ENCODE measurements around the gene LATS2.
"Not testable (repeated sequence)": the region's sequence is repeated elsewhere in the genome, so short reads cannot be mapped to it uniquely, and the experiment has no call there.

The LATS2 gene

DNA sequence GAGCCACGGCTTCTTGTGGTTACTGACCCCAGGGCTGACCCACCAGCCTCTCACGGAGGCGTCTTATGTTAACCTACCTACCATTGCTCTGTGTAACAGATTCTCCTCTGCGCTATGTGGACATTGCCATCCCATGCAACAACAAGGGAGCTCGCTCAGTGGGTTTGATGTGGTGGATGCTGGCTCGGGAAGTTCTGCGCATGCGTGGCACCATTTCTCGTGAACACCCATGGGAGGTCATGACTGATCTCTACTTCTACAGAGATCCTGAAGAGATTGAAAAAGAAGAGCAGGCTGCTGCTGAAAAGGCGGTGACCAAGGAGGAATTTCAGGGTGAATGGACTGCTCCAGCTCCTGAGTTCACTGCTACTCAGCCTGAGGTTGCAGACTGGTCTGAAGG, 99.7 kb downstream of the LATS2 start:
- H3K4me3 ChIP-seq (ENCODE audit: low read depth, low read length): not testable (repeated sequence)

DNA sequence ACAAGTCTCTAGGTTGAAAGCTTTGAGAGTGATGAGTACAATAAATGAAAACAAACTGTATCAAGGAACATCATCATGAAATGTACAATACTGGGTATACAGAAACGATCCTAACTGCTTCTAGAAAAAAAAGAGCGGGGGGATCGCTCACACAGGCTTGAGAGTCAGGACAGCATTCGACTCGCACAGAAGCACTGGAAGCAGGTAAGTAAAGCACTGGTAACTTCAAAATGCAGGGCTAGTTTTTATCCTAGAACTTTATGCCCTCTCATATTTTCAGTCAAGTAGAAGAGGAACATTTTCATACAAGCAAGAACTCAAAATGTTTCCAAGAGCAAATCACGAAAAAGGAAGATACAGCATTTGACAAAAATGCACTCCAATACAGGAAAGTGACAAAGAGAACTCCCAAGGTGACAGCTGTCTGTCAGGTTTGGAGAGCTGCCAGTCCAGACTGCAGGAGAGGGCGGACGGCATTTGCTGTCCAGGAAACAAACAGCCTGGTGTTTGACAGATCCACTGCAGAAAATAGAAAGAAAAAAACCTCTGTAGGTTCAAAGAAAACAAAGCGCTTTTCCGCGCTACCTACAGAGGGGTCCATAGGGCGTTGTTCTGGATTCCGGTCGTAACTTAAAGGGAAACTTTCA, 100.6 kb downstream of the LATS2 start:
- CTCF ChIA-PET: interaction anchor here (0.6 kb wide), 1 partner anchor 770 kb away, joined by 4 read pairs; no protein-coding TSS in a partner anchor

More for the DNA sequence above, 99.7 kb downstream of the LATS2 start:
- POLR2A ChIA-PET; H3K27ac ChIP-seq (ENCODE audit: extremely low read depth, low read depth, low read length); H3K9me3 ChIP-seq (ENCODE audit: control insufficient read depth, insufficient read depth, low read depth, low read length); CTCF ChIA-PET; H3K4me1 ChIP-seq (ENCODE audit: control insufficient read depth, insufficient read depth, low read length); H3K36me3 ChIP-seq (ENCODE audit: control insufficient read depth in 2 of 2, insufficient read depth in 1 of 2, low read length in 2 of 2): not testable (repeated sequence)

DNA sequence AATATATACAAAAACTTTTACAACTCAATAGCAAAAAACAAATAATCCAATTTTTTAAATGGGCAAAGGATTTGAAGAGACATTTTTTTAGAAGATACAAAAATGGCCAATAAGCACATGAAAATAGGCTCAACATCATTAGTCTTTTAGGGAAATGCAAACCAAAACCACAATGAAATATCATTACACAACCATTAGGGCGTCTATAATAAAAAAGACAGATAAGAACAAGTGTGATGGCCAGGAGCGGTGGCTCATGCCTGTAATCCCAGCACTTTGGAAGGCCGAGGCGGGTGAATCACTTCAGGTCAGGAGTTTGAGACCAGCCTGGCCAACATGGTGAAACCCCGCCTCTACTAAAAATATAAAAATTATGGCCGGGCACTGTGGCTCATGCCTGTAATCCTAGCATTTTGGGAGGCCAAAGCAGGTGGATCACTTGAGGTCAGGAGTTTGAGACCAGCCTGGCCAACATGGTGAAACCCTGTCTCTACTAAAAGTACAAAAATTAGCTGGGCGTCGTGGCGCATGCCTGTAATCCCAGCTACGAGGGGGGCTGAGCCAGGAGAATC, 104.3 kb downstream of the LATS2 start:
- H3K27ac ChIP-seq (ENCODE audit: extremely low read depth, low read depth, low read length); H3K36me3 ChIP-seq (ENCODE audit: control insufficient read depth in 2 of 2, insufficient read depth in 1 of 2, low read length in 2 of 2); CTCF ChIA-PET; H3K4me1 ChIP-seq (ENCODE audit: control insufficient read depth, insufficient read depth, low read length); H3K4me3 ChIP-seq (ENCODE audit: low read depth, low read length); H3K9me3 ChIP-seq (ENCODE audit: control insufficient read depth, insufficient read depth, low read depth, low read length): not testable (repeated sequence)
- 0 out of 2 replicates have a peak, but pooled peaks have one; percentile 31 for TF ChIP-seq FEZF1 (tag by site-specific recombination; IDR thresholded peaks at IDR 0.05)
- POLR2A ChIA-PET: interaction anchor here (0.7 kb wide), 1 partner anchor 185 kb away, joined by 4 read pairs; no protein-coding TSS in a partner anchor

More for the DNA sequence above, 100.6 kb downstream of the LATS2 start:
- no peaks in the 10 kb centered on the region for H3K9me3 ChIP-seq (ENCODE audit: control insufficient read depth, insufficient read depth, low read depth, low read length)
- no peak overlapping the region for H3K4me3 ChIP-seq (ENCODE audit: low read depth, low read length)
- TF ChIP-seq ZNF366 (tag by site-specific recombination; conservative IDR thresholded peaks at IDR 0.05): no peak
- TF ChIP-seq, protein P1, sequence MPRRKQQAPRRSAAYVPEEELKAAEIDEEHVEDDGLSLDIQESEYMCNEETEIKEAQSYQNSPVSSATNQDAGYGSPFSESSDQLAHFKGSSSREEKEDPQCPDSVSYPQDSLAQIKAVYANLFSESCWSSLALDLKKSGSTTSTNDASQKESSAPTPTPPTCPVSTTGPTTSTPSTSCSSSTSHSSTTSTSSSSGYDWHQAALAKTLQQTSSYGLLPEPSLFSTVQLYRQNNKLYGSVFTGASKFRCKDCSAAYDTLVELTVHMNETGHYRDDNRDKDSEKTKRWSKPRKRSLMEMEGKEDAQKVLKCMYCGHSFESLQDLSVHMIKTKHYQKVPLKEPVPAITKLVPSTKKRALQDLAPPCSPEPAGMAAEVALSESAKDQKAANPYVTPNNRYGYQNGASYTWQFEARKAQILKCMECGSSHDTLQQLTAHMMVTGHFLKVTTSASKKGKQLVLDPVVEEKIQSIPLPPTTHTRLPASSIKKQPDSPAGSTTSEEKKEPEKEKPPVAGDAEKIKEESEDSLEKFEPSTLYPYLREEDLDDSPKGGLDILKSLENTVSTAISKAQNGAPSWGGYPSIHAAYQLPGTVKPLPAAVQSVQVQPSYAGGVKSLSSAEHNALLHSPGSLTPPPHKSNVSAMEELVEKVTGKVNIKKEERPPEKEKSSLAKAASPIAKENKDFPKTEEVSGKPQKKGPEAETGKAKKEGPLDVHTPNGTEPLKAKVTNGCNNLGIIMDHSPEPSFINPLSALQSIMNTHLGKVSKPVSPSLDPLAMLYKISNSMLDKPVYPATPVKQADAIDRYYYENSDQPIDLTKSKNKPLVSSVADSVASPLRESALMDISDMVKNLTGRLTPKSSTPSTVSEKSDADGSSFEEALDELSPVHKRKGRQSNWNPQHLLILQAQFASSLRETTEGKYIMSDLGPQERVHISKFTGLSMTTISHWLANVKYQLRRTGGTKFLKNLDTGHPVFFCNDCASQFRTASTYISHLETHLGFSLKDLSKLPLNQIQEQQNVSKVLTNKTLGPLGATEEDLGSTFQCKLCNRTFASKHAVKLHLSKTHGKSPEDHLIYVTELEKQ (tag by site-specific recombination; IDR thresholded peaks at IDR 0.05; ENCODE audit: borderline replicate concordance): peak; percentile 23; the same call in 1 of the 2 replicates
- TF ChIP-seq ZNF426 (tag by site-specific recombination; IDR thresholded peaks at IDR 0.05): no peak
- H3K36me3 ChIP-seq (ENCODE audit: control insufficient read depth in 2 of 2, insufficient read depth in 1 of 2, low read length in 2 of 2): no peaks in the 10 kb centered on the region
- no peaks in the 10 kb centered on the region for H3K4me1 ChIP-seq (ENCODE audit: control insufficient read depth, insufficient read depth, low read length)
- POLR2A ChIA-PET: no interaction called here
- no peak overlapping the region for H3K27ac ChIP-seq (ENCODE audit: extremely low read depth, low read depth, low read length)

DNA sequence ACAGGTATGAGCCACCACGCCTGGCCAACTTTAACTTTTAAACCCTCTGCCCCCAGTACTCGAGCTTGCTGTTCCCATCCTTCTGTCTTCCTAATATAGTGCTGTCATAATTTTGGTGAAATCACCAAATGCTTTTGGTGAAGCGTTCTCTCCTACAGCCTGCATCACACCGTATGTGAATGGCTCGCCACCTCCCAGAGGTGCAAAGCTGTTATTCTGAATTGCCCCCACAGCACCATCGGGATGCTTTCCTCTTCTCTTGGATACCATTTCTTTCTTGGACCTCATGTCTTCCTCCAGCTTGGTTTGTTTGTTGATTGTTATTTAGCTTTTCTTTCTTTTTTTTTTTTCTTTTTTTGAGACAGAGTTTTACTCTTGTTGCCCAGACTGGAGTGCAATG, 105.9 kb downstream of the LATS2 start:
- Histone ChIP-seq H3K9me3 (ENCODE audit: control insufficient read depth, insufficient read depth, low read depth, low read length) (no peaks in the 10 kb centered on the region), H3K27ac (ENCODE audit: extremely low read depth, low read depth, low read length) (no peak overlapping the region), H3K36me3 (ENCODE audit: control insufficient read depth in 2 of 2, insufficient read depth in 1 of 2, low read length in 2 of 2) (no peaks in the 10 kb centered on the region), H3K4me3 (ENCODE audit: low read depth, low read length) (no peak overlapping the region), H3K4me1 (ENCODE audit: control insufficient read depth, insufficient read depth, low read length) (no peaks in the 10 kb centered on the region)
- ChIA-PET CTCF (interaction anchor here (0.6 to 1.2 kb wide), 2 partner anchors 11 to 336 kb away, joined by 3 to 4 read pairs; no protein-coding TSS in a partner anchor), POLR2A (no interaction called here)
- TF ChIP-seq ZNF561 (tag by site-specific recombination; IDR thresholded peaks at IDR 0.05; ENCODE audit: borderline replicate concordance) (no peak), ZBTB48 (tag by site-specific recombination; IDR thresholded peaks at IDR 0.05) (no peak), KLF8 (tag by site-specific recombination; IDR thresholded peaks at IDR 0.05) (no peak), ZNF514 (tag by site-specific recombination; IDR thresholded peaks at IDR 0.05) (no peak), ZBTB8A (tag by site-specific recombination; IDR thresholded peaks at IDR 0.05) (no peak), MZF1 (tag by site-specific recombination; IDR thresholded peaks at IDR 0.05; ENCODE audit: borderline replicate concordance) (no peak), ZNF133 (tag by site-specific recombination; IDR thresholded peaks at IDR 0.05) (no peak)
- TF ChIP-seq, protein P2, sequence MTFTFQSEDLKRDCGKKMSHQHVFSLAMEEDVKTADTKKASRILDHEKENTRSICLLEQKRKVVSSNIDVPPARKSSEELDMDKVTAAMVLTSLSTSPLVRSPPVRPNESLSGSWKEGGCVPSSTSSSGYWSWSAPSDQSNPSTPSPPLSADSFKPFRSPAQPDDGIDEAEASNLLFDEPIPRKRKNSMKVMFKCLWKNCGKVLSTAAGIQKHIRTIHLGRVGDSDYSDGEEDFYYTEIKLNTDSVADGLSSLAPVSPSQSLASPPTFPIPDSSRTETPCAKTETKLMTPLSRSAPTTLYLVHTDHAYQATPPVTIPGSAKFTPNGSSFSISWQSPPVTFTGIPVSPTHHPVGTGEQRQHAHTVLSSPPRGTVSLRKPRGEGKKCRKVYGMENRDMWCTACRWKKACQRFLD (tag by site-specific recombination; IDR thresholded peaks at IDR 0.05): no peak
- TF ChIP-seq, protein P3, sequence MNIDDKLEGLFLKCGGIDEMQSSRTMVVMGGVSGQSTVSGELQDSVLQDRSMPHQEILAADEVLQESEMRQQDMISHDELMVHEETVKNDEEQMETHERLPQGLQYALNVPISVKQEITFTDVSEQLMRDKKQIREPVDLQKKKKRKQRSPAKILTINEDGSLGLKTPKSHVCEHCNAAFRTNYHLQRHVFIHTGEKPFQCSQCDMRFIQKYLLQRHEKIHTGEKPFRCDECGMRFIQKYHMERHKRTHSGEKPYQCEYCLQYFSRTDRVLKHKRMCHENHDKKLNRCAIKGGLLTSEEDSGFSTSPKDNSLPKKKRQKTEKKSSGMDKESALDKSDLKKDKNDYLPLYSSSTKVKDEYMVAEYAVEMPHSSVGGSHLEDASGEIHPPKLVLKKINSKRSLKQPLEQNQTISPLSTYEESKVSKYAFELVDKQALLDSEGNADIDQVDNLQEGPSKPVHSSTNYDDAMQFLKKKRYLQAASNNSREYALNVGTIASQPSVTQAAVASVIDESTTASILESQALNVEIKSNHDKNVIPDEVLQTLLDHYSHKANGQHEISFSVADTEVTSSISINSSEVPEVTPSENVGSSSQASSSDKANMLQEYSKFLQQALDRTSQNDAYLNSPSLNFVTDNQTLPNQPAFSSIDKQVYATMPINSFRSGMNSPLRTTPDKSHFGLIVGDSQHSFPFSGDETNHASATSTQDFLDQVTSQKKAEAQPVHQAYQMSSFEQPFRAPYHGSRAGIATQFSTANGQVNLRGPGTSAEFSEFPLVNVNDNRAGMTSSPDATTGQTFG (tag by site-specific recombination; IDR thresholded peaks at IDR 0.05; ENCODE audit: borderline replicate concordance): no peak
- TF ChIP-seq, protein P4, sequence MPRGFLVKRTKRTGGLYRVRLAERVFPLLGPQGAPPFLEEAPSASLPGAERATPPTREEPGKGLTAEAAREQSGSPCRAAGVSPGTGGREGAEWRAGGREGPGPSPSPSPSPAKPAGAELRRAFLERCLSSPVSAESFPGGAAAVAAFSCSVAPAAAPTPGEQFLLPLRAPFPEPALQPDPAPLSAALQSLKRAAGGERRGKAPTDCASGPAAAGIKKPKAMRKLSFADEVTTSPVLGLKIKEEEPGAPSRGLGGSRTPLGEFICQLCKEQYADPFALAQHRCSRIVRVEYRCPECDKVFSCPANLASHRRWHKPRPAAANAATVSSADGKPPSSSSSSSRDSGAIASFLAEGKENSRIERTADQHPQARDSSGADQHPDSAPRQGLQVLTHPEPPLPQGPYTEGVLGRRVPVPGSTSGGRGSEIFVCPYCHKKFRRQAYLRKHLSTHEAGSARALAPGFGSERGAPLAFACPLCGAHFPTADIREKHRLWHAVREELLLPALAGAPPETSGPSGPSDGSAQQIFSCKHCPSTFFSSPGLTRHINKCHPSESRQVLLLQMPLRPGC (tag by site-specific recombination; IDR thresholded peaks at IDR 0.05): no peak

All from HEK293 (cell line).